SK-N-SH treated with all-trans-retinoic acid at 6 μM for 48 hours (cell line): ENCODE data around the gene ARID1B.

Experiments used
- CREB5 ChIP-seq: fragments of 250-450 bp; sonication (Bioruptor Pico); IDR thresholded peaks from 2 replicates; pipeline ENCODE4 v1.5.1; 2020; ENCODE audit warnings: low read depth, mild to moderate bottlenecking, moderate library complexity
- CSDC2 ChIP-seq: fragments of 250-450 bp; sonication (Bioruptor Pico); IDR thresholded peaks from 2 replicates; pipeline ENCODE4 v1.5.0; 2020; ENCODE audit warnings: mild to moderate bottlenecking, moderate library complexity
- GLIS3 ChIP-seq: fragments of 250-450 bp; sonication (Bioruptor Pico); IDR thresholded peaks from 2 replicates; pipeline ENCODE4 v1.5.0; 2020; ENCODE audit warnings: mild to moderate bottlenecking, moderate library complexity
- ISL1 ChIP-seq: fragments of 250-450 bp; sonication (Bioruptor Pico); IDR thresholded peaks from 2 replicates; pipeline ENCODE4 v2.1.2; 2022; ENCODE audit warnings: mild to moderate bottlenecking, moderate library complexity
- OSR1 ChIP-seq: fragments of 250-450 bp; sonication (Bioruptor Pico); IDR thresholded peaks from 2 replicates; pipeline ENCODE4 v1.8.0; 2022; ENCODE audit warnings: moderate library complexity, mild to moderate bottlenecking, inconsistent platforms
- PATZ1 ChIP-seq: fragments of 250-450 bp; sonication (Bioruptor Pico); IDR thresholded peaks from 2 replicates; pipeline ENCODE4 v1.8.0; 2020; ENCODE audit warnings: mild to moderate bottlenecking, moderate library complexity, borderline replicate concordance
- SNAI2 ChIP-seq: fragments of 250-450 bp; sonication (Bioruptor Pico); IDR thresholded peaks from 2 replicates; pipeline ENCODE4 v1.5.0; 2020; ENCODE audit warnings: mild to moderate bottlenecking, moderate library complexity
- TOX ChIP-seq: fragments of 250-450 bp; sonication (Bioruptor Pico); IDR thresholded peaks from 2 replicates; pipeline ENCODE4 v1.8.0; 2021; ENCODE audit warnings: mild to moderate bottlenecking, moderate library complexity, borderline replicate concordance
- ZFP3 ChIP-seq: fragments of 250-450 bp; sonication (Bioruptor Pico); IDR thresholded peaks from 2 replicates; pipeline ENCODE4 v1.5.0; 2020; ENCODE audit warnings: mild to moderate bottlenecking, moderate library complexity
- ZFP30 ChIP-seq: fragments of 450-650 bp; formaldehyde crosslinking; IDR thresholded peaks from 2 replicates; pipeline ENCODE4 v1.5.0; 2022; ENCODE audit warnings: mild to moderate bottlenecking, moderate library complexity
- ZNF565 ChIP-seq: fragments of 450-650 bp; formaldehyde crosslinking; conservative IDR thresholded peaks from 2 replicates; pipeline ENCODE4 v1.5.0; 2020; ENCODE audit warnings: low read depth, mild to moderate bottlenecking, moderate library complexity
- ZNF70 ChIP-seq: fragments of 450-650 bp; formaldehyde crosslinking; IDR thresholded peaks from 2 replicates; pipeline ENCODE4 v1.5.0; 2020; ENCODE audit warnings: mild to moderate bottlenecking, moderate library complexity

- TF ChIP-seq ZNF565 (CRISPR knock-in tag): no peak
- no peak for TF ChIP-seq ZFP3
- TF ChIP-seq ZNF70 (CRISPR knock-in tag): no peak
- TF ChIP-seq OSR1 (CRISPR knock-in tag): no peak
- no peak for TF ChIP-seq CREB5
- no peak for TF ChIP-seq PATZ1 (CRISPR knock-in tag)
- no peak for TF ChIP-seq ISL1 (CRISPR knock-in tag)
- TF ChIP-seq TOX (CRISPR knock-in tag): no peak
- no peak for TF ChIP-seq CSDC2 (CRISPR knock-in tag)
- TF ChIP-seq ZFP30: no peak
- no peak for TF ChIP-seq SNAI2 (CRISPR knock-in tag)
- no peak for TF ChIP-seq GLIS3 (CRISPR knock-in tag)
Measured at GRCh38 chr6:156879186-156879585, 102.0 kb downstream of the ARID1B start.
